Activated CD4-positive, alpha-beta T cell treated with anti-CD3 and anti-CD28 coated beads for 36 hours (primary cell): Measurements from ENCODE around the gene TET3. TPM values are rescaled to one million over a fixed set of nuclear protein-coding genes. Genes with fewer than 3 reads are reported as not detected.

ENCODE experiments used
- ATAC-seq: fragments of 200-7000 bp; cut with Tn5 transposase; one replicate; pipeline ENCODE4 v1.10.0; 2021; ENCODE audit warnings: mild to moderate bottlenecking, moderate library complexity
- CTCF ChIA-PET: fragments of 350-600 bp; sonication (Branson Sonifier 250); formaldehyde crosslinking; loops from one replicate; lab custom pipeline; 2021; ENCODE audit warnings: antibody characterized with exemption; lab: Charles Lee
- POLR2A ChIA-PET: fragments of 350-600 bp; sonication (Branson Sonifier 250); formaldehyde crosslinking; loops from one replicate; lab custom pipeline; 2021; ENCODE audit warnings: antibody characterized with exemption, inconsistent platforms; lab: Charles Lee
- DNase-seq: peaks from one replicate; pipeline ENCODE4 v3.0.0-alpha.2; 2020
- H3K27ac Mint-ChIP-seq: one replicate; pipeline ENCODE4 v1.8.0; 2021; ENCODE audit warnings: mixed read lengths
- H3K27me3 Mint-ChIP-seq: one replicate; pipeline ENCODE4 v1.8.0; 2021; ENCODE audit warnings: mixed read lengths
- H3K36me3 Mint-ChIP-seq: one replicate; pipeline ENCODE4 v1.8.0; 2021; ENCODE audit warnings: low read depth, mixed read lengths
- H3K4me1 Mint-ChIP-seq: one replicate; pipeline ENCODE4 v1.8.0; 2021; ENCODE audit warnings: mixed read lengths
- H3K4me3 Mint-ChIP-seq: one replicate; pipeline ENCODE4 v1.8.0; 2021; ENCODE audit warnings: mild to moderate bottlenecking, moderate library complexity, mixed read lengths
- H3K9me3 Mint-ChIP-seq: one replicate; pipeline ENCODE4 v1.8.0; 2021; ENCODE audit warnings: low read depth, mixed read lengths
- intact Hi-C, 2 experiments: fragments of 100-400 bp; cut with DNase I in 1 of 2; cut with micrococcal nuclease in 1 of 2; formaldehyde crosslinking; loops; one replicate each; pipeline versions ENCODE4 v1.14.2 to v1.15.1; 2022 to 2024; cut with DNase I, micrococcal nuclease
- total RNA-seq, 2 experiments: library from RNA; stranded (reverse); gene quantifications; one replicate each; pipeline ENCODE4 v1.2.3, GENCODE V29; 2021

Gene TET3
- total RNA-seq, 2 experiments from 2014 or later, result 15.0 to 17.3 TPM

- peak; percentile 35 for ATAC-seq
- intact Hi-C loops, result loop anchor here (1.0 to 2.0 kb wide), 2 partner anchors 15 kb away; no protein-coding TSS in a partner anchor
- Mint-ChIP-seq H3K9me3 (peaks cover 5% of the 10 kb centered on the region), H3K4me3 (peak overlapping the region; percentile 37), H3K27me3 (no peaks in the 10 kb centered on the region), H3K4me1 (peaks cover 44% of the 10 kb centered on the region), H3K36me3 (peaks cover 21% of the 10 kb centered on the region), H3K27ac (peak overlapping the region; percentile 90)
- CTCF ChIA-PET, result interaction anchor here (0.8 to 1.5 kb wide), 6 partner anchors 20 to 56 kb away, joined by 3 to 5 read pairs (median 4); no protein-coding TSS in a partner anchor
- peak; percentile 28 for DNase-seq
- POLR2A ChIA-PET, result interaction anchor here (0.6 to 1.9 kb wide), 5 partner anchors 15 to 283 kb away, joined by 4 to 9 read pairs (median 6); partner anchors contain the start of gene DGUOK
Measured at GRCh38 chr2:73964223-73964622, 20.5 kb upstream of the TET3 start.

GRCh38 chr2:73965053-73965452 is 19.7 kb upstream of the TET3 start:
- H3K27me3 Mint-ChIP-seq, result no peaks in the 10 kb centered on the region
- ATAC-seq (no peak), DNase-seq (no peak)
- intact Hi-C loops, result loop anchor here in 1 of 2 experiments (2.0 kb wide), 1 partner anchor 14 kb away; no protein-coding TSS in a partner anchor
- POLR2A ChIA-PET, result interaction anchor here (1.9 kb wide), 1 partner anchor 22 kb away, joined by 9 read pairs; no protein-coding TSS in a partner anchor
- no peak overlapping the region for H3K4me3 Mint-ChIP-seq
- H3K36me3 Mint-ChIP-seq, result peaks cover 13% of the 10 kb centered on the region
- H3K9me3 Mint-ChIP-seq, result peaks cover 5% of the 10 kb centered on the region
- H3K4me1 Mint-ChIP-seq, result peaks cover 52% of the 10 kb centered on the region
- CTCF ChIA-PET, result interaction anchor here (0.8 to 1.4 kb wide), 4 partner anchors 14 to 155 kb away, joined by 3 to 5 read pairs (median 4); no protein-coding TSS in a partner anchor
- H3K27ac Mint-ChIP-seq, result no peak overlapping the region

GRCh38 chr2:73968357-73968937 is 16.3 kb upstream of the TET3 start:
- POLR2A ChIA-PET, result no interaction called here
- DNase-seq (no peak), ATAC-seq (no peak)
- CTCF ChIA-PET, result interaction anchor here (0.5 to 2.1 kb wide), 3 partner anchors 11 to 128 kb away, joined by 3 to 6 read pairs (median 4); no protein-coding TSS in a partner anchor
- peaks cover 73% of the 10 kb centered on the region for H3K4me1 Mint-ChIP-seq
- intact Hi-C loops, result no loop called here
- H3K27me3 Mint-ChIP-seq, result no peaks in the 10 kb centered on the region
- H3K4me3 Mint-ChIP-seq, result no peak overlapping the region
- H3K9me3 Mint-ChIP-seq, result no peaks in the 10 kb centered on the region
- no peak overlapping the region for H3K27ac Mint-ChIP-seq
- H3K36me3 Mint-ChIP-seq, result no peaks in the 10 kb centered on the region

GRCh38 chr2:73969356-73969755 is 15.4 kb upstream of the TET3 start:
- CTCF ChIA-PET, result interaction anchor here (1.1 to 2.1 kb wide), 3 partner anchors 17 to 145 kb away, joined by 3 to 6 read pairs (median 5); no protein-coding TSS in a partner anchor
- H3K27ac Mint-ChIP-seq, result no peak overlapping the region
- ATAC-seq, result peak; percentile 44
- H3K27me3 Mint-ChIP-seq, result no peaks in the 10 kb centered on the region
- DNase-seq, result peak; percentile 67
- H3K36me3 Mint-ChIP-seq, result no peaks in the 10 kb centered on the region
- no peak overlapping the region for H3K4me3 Mint-ChIP-seq
- POLR2A ChIA-PET, result interaction anchor here (1.5 kb wide), 1 partner anchor 32 kb away, joined by 3 read pairs; no protein-coding TSS in a partner anchor
- H3K4me1 Mint-ChIP-seq, result peaks cover 64% of the 10 kb centered on the region
- H3K9me3 Mint-ChIP-seq, result no peaks in the 10 kb centered on the region
- intact Hi-C loops, result no loop called here

- DNase-seq, result no peak
- Mint-ChIP-seq H3K4me3 (peak overlapping the region; percentile 61), H3K9me3 (no peaks in the 10 kb centered on the region), H3K4me1 (peaks cover 58% of the 10 kb centered on the region), H3K27ac (peak overlapping the region; percentile 87), H3K36me3 (no peaks in the 10 kb centered on the region), H3K27me3 (no peaks in the 10 kb centered on the region)
- intact Hi-C loops, result no loop called here
- ChIA-PET CTCF (interaction anchor here (0.7 to 2.1 kb wide), 5 partner anchors 9 to 233 kb away, joined by 3 to 6 read pairs (median 4); no protein-coding TSS in a partner anchor), POLR2A (interaction anchor here (1.5 kb wide), 1 partner anchor 32 kb away, joined by 3 read pairs; no protein-coding TSS in a partner anchor)
- no peak for ATAC-seq
Measured at GRCh38 chr2:73970141-73970803, 14.4 kb upstream of the TET3 start.

- no peaks in the 10 kb centered on the region for H3K36me3 Mint-ChIP-seq
- H3K27me3 Mint-ChIP-seq, result no peaks in the 10 kb centered on the region
- peak; percentile 73 for DNase-seq
- no peaks in the 10 kb centered on the region for H3K9me3 Mint-ChIP-seq
- intact Hi-C loops, result loop anchor here in 1 of 2 experiments (1.0 kb wide), 2 partner anchors 8 kb away; no protein-coding TSS in a partner anchor
- ChIA-PET POLR2A (interaction anchor here (1.5 kb wide), 1 partner anchor 31 kb away, joined by 3 read pairs; no protein-coding TSS in a partner anchor), CTCF (interaction anchor here (0.7 to 2.1 kb wide), 3 partner anchors 9 to 232 kb away, joined by 3 to 6 read pairs (median 4); no protein-coding TSS in a partner anchor)
- peaks cover 63% of the 10 kb centered on the region for H3K4me1 Mint-ChIP-seq
- peak overlapping the region; percentile 61 for H3K4me3 Mint-ChIP-seq
- ATAC-seq, result peak; percentile 83
- H3K27ac Mint-ChIP-seq, result peak overlapping the region; percentile 87
Measured at GRCh38 chr2:73970850-73971471, 13.7 kb upstream of the TET3 start.

- ATAC-seq (no peak), DNase-seq (no peak)
- peak overlapping the region; percentile 87 for H3K27ac Mint-ChIP-seq
- intact Hi-C loops, result loop anchor here in 1 of 2 experiments (1.0 kb wide), 2 partner anchors 8 kb away; no protein-coding TSS in a partner anchor
- H3K4me1 Mint-ChIP-seq, result peaks cover 68% of the 10 kb centered on the region
- peak overlapping the region; percentile 61 for H3K4me3 Mint-ChIP-seq
- ChIA-PET POLR2A (no interaction called here), CTCF (interaction anchor here (1.0 kb wide), 1 partner anchor 8 kb away, joined by 4 read pairs; no protein-coding TSS in a partner anchor)
- no peaks in the 10 kb centered on the region for H3K9me3 Mint-ChIP-seq
- H3K27me3 Mint-ChIP-seq, result no peaks in the 10 kb centered on the region
- no peaks in the 10 kb centered on the region for H3K36me3 Mint-ChIP-seq
Measured at GRCh38 chr2:73971722-73972121, 13.0 kb upstream of the TET3 start.

GRCh38 chr2:73972846-73973245 is 11.9 kb upstream of the TET3 start:
- Mint-ChIP-seq H3K4me1 (peaks cover 74% of the 10 kb centered on the region), H3K9me3 (no peaks in the 10 kb centered on the region), H3K27ac (no peak overlapping the region), H3K36me3 (no peaks in the 10 kb centered on the region), H3K27me3 (no peaks in the 10 kb centered on the region), H3K4me3 (no peak overlapping the region)
- DNase-seq (no peak), ATAC-seq (no peak)
- POLR2A ChIA-PET, result no interaction called here
- intact Hi-C loops, result no loop called here
- CTCF ChIA-PET, result interaction anchor here (0.8 kb wide), 1 partner anchor 8 kb away, joined by 4 read pairs; no protein-coding TSS in a partner anchor

- CTCF ChIA-PET, result interaction anchor here (1.5 to 2.0 kb wide), 2 partner anchors 64 to 149 kb away, joined by 4 to 5 read pairs; no protein-coding TSS in a partner anchor
- DNase-seq (no peak), ATAC-seq (no peak)
- POLR2A ChIA-PET, result no interaction called here
- Mint-ChIP-seq H3K27ac (no peak overlapping the region), H3K36me3 (no peaks in the 10 kb centered on the region), H3K4me1 (peaks cover 75% of the 10 kb centered on the region), H3K9me3 (no peaks in the 10 kb centered on the region), H3K4me3 (no peak overlapping the region), H3K27me3 (no peaks in the 10 kb centered on the region)
- intact Hi-C loops, result no loop called here
Measured at GRCh38 chr2:73975731-73976130, 9.0 kb upstream of the TET3 start.

- Mint-ChIP-seq H3K9me3 (no peaks in the 10 kb centered on the region), H3K27ac (peak overlapping the region; percentile 62), H3K27me3 (no peaks in the 10 kb centered on the region), H3K4me3 (no peak overlapping the region), H3K4me1 (peaks cover 75% of the 10 kb centered on the region), H3K36me3 (no peaks in the 10 kb centered on the region)
- DNase-seq (no peak), ATAC-seq (no peak)
- CTCF ChIA-PET, result interaction anchor here (1.5 to 2.0 kb wide), 2 partner anchors 65 to 150 kb away, joined by 4 to 5 read pairs; no protein-coding TSS in a partner anchor
- intact Hi-C loops, result no loop called here
- POLR2A ChIA-PET, result no interaction called here
Measured at GRCh38 chr2:73976803-73977202, 7.9 kb upstream of the TET3 start.
